ENCODE results near the gene FASLG. TPM values are rescaled to one million over a fixed set of nuclear protein-coding genes. Genes with fewer than 3 reads are reported as not detected.
"Not testable (repeated sequence)": the region's sequence is repeated elsewhere in the genome, so short reads cannot be mapped to it uniquely, and the experiment has no call there.

FASLG gene
- not detected for total RNA-seq

GRCh38 chr1:172658871-172659453, at the start of gene FASLG:
FASLG (plus strand) TSS chr1:172659103; CDS start chr1:172659202, 99 bp downstream.
- no peak within 1 kb of the TSS for H3K4me3 ChIP-seq (ENCODE audit: low read depth, poor library complexity, severe bottlenecking)
- WGBS, 2 donors = 89 to 94% methylated on average over 11 of the region's 11 CpGs
- no peak for DNase-seq (ENCODE audit: low spot score in 2 of 2)
- intact Hi-C loops (cut with DNase I; ENCODE audit: low total_unique reads) = no loop called here
- TF ChIP-seq POLR2A (IDR thresholded peaks at IDR 0.05) (no peak), CTCF (IDR thresholded peaks at IDR 0.05) (no peak)

- no peak overlapping the region for H3K4me3 ChIP-seq (ENCODE audit: low read depth, poor library complexity, severe bottlenecking)
- TF ChIP-seq CTCF (IDR thresholded peaks at IDR 0.05) (no peak), POLR2A (IDR thresholded peaks at IDR 0.05) (no peak)
- intact Hi-C loops (cut with DNase I; ENCODE audit: low total_unique reads) = no loop called here
- 91 to 94% methylated on average over 3 of the region's 3 CpGs for WGBS, 2 donors
- DNase-seq (ENCODE audit: low spot score in 2 of 2) = no peak
Observed at GRCh38 chr1:172609528-172609927, 49.4 kb upstream of the FASLG start.

DNA sequence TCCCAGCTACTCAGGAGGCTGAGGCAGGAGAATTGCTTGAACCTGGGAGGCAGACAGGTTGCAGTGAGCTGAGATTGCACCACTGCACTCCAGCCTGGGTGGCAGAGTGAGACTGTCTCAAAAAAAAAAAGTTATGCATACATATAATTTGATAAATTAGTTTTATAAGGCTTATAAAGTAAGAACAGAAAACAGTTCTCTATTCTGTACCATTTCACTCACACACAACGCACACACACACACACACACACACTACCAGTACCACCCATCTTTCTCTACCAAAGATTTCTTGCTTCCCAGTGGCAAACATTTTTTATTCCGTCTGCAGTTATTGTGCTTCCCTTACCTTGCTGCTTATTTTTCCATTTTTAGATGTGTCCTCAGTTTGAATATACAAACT, 46.4 kb upstream of the FASLG start:
- no peak overlapping the region for H3K4me3 ChIP-seq (ENCODE audit: low read depth, poor library complexity, severe bottlenecking)
- no peak for DNase-seq (ENCODE audit: low spot score in 2 of 2)
- WGBS, 2 donors = 88 to 96% methylated on average over 2 of the region's 2 CpGs
- TF ChIP-seq CTCF (IDR thresholded peaks at IDR 0.05) (no peak), POLR2A (IDR thresholded peaks at IDR 0.05) (no peak)
- intact Hi-C loops (cut with DNase I; ENCODE audit: low total_unique reads) = no loop called here

DNA sequence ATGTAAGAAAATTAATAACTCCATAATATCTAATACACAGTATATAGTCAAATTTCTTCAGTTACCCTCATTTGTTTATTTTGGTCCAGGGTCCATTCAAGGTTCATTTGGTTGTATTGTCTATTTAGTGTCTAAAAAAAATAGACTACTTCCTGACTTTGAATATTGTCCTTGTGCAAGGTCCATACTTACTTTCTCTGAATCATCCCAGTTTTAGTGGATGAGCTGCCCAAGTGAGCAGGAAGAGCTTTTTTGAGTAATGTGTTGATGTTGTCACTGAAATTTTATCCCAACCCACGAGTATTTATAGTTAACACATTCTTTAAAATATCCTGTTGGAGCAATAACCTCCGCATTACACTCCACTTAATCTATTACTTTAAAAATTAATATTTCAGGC, 45.6 kb upstream of the FASLG start:
- WGBS, 2 donors = 89 to 92% methylated on average over 2 of the region's 2 CpGs
- intact Hi-C loops (cut with DNase I; ENCODE audit: low total_unique reads) = no loop called here
- no peak for DNase-seq (ENCODE audit: low spot score in 2 of 2)
- H3K4me3 ChIP-seq (ENCODE audit: low read depth, poor library complexity, severe bottlenecking) = no peak overlapping the region
- TF ChIP-seq CTCF (IDR thresholded peaks at IDR 0.05) (no peak), POLR2A (IDR thresholded peaks at IDR 0.05) (no peak)

DNA sequence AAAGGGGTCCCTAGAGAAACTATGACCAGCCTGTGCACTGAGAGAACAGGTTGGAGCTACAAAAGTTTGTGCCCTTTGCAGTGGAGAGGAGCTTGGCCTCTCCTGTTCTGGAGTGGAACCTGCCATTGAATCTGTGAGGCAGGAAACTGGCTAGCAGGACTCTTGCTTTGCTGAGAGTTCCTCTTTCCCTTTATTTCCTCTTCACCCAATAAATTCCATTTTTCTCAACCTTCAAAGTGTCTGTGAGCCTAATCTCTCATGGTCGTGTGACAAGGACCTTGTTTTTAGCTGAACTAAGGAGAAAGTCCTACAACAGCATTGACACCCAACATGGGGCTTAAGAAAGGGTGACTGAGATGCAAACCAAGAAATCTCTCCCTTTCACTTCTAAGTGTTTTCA, 42.7 kb upstream of the FASLG start:
- H3K4me3 ChIP-seq (ENCODE audit: low read depth, poor library complexity, severe bottlenecking) = no peak overlapping the region
- 53 to 64% methylated on average over 1 of the region's 1 CpG for WGBS, 2 donors
- no peak for TF ChIP-seq CTCF (IDR thresholded peaks at IDR 0.05)
- no peak for TF ChIP-seq POLR2A (IDR thresholded peaks at IDR 0.05)
- intact Hi-C loops (cut with DNase I; ENCODE audit: low total_unique reads) = no loop called here
- no peak for DNase-seq (ENCODE audit: low spot score in 2 of 2)

- no peak for TF ChIP-seq POLR2A (IDR thresholded peaks at IDR 0.05)
- intact Hi-C loops (cut with DNase I; ENCODE audit: low total_unique reads) = no loop called here
- WGBS, 2 donors = 26 to 35% methylated on average over 3 of the region's 3 CpGs
- H3K4me3 ChIP-seq (ENCODE audit: low read depth, poor library complexity, severe bottlenecking) = no peak overlapping the region
- no peak for DNase-seq (ENCODE audit: low spot score in 2 of 2)
Observed at GRCh38 chr1:172616636-172617035, 42.3 kb upstream of the FASLG start.

DNA sequence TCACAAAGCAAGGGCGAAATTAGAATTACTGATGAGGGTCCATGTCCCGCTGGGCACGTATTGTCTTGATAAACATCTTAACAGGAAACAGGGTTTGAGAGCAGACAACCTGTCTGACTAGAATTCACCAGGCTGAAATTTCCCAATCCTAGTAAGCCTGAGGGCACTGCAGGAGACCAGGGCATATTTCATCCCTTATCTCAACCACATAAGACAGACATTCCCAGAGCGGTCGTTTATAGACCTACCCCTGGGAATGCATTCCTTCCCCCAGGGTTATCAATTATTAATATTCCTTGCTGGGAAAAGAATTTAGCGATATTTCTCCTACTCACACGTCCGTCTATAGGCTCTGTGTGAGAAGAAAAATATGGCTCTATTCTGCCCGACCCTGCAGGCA, 38.3 kb upstream of the FASLG start:
- DNase-seq (ENCODE audit: low spot score in 2 of 2); intact Hi-C loops (cut with DNase I; ENCODE audit: low total_unique reads); H3K4me3 ChIP-seq (ENCODE audit: low read depth, poor library complexity, severe bottlenecking): not testable (repeated sequence)
- WGBS, 2 donors = 75 to 84% methylated on average over 9 of the region's 9 CpGs

All from lower leg skin (tissue), 4 donors.